Fibroblast of villous mesenchyme (primary cell): ENCODE measurements around the gene NRSN2. TPM values are rescaled to one million over a fixed set of nuclear protein-coding genes. Genes with fewer than 3 reads are reported as not detected.

Source experiments
- DNase-seq: peaks from one replicate; pipeline ENCODE4 v3.0.0-alpha.2; 2010; ENCODE audit warnings: low read depth
- H3K4me3 ChIP-seq: 2 replicates; pipeline ENCODE4 v1.5.1; 2011; ENCODE audit warnings: low read depth, mild to moderate bottlenecking, low read length
- total RNA-seq: library from RNA; depleted of rRNA; stranded (reverse); fragments of >200 nt; gene quantifications from 2 replicates; pipeline ENCODE4 v1.2.3, GENCODE V29; 2012
- TF ChIP-seq, protein P1 (sequence below): IDR thresholded peaks from 2 replicates; pipeline ENCODE4 v1.5.1; 2012; ENCODE audit warnings: low read depth, mild to moderate bottlenecking, low read length; ENCODE audit not compliant: insufficient read depth

The NRSN2 gene
- total RNA-seq, 1 donor = 53.5 TPM

DNA sequence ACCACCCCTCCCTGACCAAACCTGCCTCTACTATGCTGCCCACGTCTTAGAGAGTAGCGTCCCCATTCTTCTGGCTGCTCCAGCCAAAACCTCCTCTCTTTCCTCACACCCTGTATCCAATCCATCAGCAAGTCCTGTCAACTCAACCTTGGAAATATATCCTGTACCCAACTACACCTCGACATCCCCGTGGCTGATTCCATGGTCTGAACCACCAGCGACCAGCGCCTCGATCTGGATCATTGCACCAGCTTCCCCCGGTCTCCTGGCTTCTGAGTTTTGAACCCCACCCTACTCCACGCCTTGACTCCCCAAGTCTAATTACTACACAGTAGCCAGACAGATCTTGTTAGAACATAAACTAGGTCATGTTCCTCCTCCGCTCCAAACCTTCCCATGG is 9.8 kb downstream of the NRSN2 start:
- TF ChIP-seq, protein P1, sequence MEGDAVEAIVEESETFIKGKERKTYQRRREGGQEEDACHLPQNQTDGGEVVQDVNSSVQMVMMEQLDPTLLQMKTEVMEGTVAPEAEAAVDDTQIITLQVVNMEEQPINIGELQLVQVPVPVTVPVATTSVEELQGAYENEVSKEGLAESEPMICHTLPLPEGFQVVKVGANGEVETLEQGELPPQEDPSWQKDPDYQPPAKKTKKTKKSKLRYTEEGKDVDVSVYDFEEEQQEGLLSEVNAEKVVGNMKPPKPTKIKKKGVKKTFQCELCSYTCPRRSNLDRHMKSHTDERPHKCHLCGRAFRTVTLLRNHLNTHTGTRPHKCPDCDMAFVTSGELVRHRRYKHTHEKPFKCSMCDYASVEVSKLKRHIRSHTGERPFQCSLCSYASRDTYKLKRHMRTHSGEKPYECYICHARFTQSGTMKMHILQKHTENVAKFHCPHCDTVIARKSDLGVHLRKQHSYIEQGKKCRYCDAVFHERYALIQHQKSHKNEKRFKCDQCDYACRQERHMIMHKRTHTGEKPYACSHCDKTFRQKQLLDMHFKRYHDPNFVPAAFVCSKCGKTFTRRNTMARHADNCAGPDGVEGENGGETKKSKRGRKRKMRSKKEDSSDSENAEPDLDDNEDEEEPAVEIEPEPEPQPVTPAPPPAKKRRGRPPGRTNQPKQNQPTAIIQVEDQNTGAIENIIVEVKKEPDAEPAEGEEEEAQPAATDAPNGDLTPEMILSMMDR = no peak
- H3K4me3 ChIP-seq = no peak overlapping the region
- no peak for DNase-seq

DNA sequence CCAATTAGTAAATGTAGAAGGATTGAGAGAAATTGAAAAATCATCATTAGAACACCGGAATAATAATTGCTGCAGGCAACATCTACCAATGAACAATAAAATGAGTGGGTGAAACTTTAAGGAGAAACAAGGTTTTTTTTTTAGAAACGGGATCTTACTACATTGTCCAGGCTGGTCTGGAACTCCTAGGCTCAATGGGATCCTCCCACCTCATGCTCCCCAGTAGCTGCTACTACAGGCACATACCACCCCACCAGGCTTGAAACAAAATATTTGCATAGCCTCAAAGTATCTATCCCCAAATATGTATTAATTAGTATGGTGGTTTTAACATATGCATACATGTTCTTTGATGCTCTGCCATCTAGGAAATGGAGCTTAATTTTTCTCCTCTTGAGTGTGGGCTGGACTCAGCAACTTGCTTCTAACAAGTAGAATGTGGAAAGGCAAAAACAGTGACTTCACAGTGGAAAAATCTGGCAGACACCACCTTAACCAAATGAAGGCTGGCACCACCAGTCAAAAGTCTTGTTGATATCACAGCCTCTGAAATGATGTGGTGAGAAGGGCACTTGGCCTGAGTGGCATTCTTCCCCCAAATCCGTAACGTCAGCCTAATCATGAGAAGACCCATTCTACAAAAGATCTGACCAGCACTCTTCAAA is 12.1 kb downstream of the NRSN2 start:
- H3K4me3 ChIP-seq = no peak overlapping the region
- no peak for DNase-seq
- TF ChIP-seq, protein P1 = no peak

DNA sequence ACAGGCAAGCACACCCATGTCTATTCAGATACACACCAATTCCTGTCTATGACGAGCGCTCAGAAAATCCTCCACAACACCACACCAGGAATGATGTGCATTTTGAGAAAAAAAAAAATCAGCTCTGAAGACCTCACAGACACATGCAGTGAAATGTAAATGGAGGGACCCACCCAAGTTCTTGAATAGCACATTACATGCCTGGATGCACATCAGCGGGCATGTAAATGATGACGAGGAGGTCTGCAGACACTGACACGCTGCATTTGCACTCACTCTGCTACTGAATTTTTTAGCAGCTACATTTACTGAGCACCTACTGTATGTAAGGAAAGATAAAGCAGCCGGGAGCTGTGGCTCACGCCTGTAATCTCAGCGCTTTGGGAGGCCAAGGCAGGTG is 14.7 kb downstream of the NRSN2 start:
- TF ChIP-seq, protein P1 = no peak
- no peak overlapping the region for H3K4me3 ChIP-seq
- no peak for DNase-seq

DNA sequence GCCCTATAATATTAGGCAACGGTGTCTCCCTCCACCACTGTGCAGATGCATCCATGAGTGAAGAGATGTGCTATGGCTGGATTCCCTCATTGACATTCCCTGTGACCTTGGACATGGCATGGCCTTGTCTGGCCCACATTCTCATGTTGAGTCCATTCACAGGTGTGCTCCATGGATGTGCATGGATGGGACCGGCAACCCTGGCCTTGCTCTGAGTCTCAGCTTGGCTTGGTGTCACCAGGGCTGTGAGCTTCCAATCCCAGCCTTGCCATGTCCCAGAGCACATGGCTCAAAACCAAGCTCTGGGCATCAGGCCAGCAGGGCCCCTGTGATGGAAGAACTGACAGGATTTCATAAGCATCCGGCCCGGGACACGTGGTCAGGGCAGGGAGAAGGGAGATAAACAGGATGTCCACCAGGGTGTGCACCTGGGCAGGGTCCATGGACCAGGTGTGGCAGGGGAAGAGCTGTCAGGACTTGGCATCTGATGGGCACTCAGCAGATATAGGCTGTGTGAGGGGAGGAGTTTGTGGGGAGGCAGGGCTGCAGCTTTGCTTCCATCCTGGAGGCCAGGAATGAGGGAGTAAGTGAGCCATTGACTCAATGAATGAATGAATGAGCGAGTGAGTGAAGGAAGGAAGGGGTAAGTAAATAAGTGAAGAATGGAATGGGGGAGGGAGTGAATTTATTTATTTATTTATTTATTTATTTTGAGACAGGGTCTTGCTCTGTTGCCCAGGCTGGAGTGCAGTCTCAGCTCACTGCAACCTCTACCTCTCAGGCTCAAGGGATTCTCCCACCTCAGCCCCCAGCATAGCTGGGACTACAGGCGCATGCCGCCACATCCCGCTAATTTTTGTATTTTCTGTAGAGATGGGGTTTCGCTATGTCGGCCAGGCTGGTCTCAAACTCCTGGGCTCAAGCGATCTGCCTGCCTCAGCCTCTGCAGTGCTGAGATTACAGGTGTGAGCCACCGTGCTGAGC is 15.7 kb downstream of the NRSN2 start:
- DNase-seq = peak; percentile 91

DNA sequence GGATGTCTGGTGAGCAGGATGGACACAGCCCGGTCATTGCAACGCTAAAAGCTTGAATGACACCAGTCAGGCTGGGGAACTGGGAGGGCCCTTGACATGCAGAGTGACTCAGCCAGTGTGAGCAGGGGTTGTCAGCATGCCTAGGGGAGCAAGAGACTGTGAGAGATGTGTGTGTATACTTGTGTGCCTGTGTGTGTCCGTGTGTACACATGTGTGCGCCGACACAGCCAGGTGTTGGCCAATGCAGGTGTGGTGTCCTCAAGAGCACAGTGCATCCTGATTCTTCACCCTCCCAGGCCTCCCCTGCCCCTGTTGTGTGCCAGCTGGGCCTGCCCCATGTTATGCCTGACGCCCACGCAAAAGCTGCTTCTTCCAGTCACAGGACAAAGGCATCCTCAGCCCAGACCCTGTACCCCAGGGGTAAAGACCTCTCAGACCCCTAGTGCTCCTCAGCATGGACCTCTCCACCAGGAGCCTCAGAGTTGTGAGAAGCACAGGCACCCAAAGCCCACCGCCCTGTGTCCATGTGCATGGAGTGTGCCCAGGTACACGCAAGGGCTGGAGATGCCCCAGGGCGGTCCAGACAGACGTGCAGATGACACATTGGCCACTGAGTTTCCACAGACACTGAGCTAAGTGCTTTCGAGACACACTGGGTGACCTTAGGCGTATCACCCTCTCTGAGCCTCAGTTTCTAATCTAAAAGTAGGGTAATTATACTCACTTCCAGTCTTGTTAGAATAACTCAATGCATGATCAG is 16.6 kb downstream of the NRSN2 start:
- no peak overlapping the region for H3K4me3 ChIP-seq
- no peak for DNase-seq
- TF ChIP-seq, protein P1 = no peak

More for the DNA sequence above, 15.7 kb downstream of the NRSN2 start:
- TF ChIP-seq, protein P1 = peak; percentile 54
- H3K4me3 ChIP-seq = no peak overlapping the region
